Effector CD8-positive, alpha-beta T cell (primary cell): ENCODE measurements around the gene ATP5F1E.
"Not testable (repeated sequence)": the region's sequence is repeated elsewhere in the genome, so short reads cannot be mapped to it uniquely, and the experiment has no call there.

Source experiments
- DNase-seq: peaks from one replicate; lab custom pipeline; 2025; lab: John Stamatoyannopoulos, UW

ATP5F1E gene

GRCh38 chr20:59042796-59043631, 10.9 kb upstream of the ATP5F1E start:
- peak; percentile 91 for DNase-seq

- DNase-seq = no peak
Measured at GRCh38 chr20:59042151-59042795, 10.1 kb upstream of the ATP5F1E start, which contains the start of gene PRELID3B. Gene PRELID3B (minus strand): TSS chr20:59042786. CDS start chr20:59042730, 56 bp downstream.

GRCh38 chr20:59041487-59041886, 9.4 kb upstream of the ATP5F1E start:
- not testable (repeated sequence) for DNase-seq

DNA sequence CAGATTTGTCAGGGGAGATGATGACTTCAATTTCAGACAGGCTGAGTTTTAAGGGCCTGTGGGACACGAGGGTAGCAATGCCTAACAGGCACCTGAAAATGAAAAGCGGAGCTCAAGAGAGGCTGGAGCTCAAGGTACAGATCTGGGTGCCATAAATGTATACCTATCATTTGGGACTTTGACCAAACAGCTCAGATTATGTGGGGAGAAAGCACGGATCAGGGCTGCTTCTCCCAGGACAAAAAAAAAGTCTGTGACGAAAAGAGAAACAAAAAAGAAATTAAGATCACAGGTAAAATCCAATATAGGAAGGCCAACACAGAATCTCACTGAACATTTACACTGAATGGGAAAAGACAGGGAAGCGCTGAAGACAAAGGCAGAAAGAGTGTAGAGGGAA, 8.5 kb upstream of the ATP5F1E start:
- no peak for DNase-seq

DNA sequence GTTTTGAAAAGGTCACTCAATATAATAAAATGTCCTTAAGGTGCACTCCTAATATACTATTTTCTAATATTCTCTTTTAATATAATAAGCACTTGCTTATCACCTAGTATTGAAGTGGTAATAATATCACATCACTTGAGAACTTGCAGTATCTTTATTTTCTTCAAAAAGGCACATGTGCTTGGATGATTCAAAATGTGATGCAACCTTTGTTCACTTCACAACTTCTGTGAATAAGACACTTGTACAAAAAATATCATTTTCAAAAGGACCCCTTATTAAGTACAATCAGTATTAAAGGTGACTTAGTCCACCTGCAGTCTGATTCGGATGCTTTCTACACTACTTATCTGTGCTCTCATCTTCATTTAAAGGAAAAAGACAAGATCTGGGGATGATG, 7.1 kb upstream of the ATP5F1E start:
- no peak for DNase-seq

DNA sequence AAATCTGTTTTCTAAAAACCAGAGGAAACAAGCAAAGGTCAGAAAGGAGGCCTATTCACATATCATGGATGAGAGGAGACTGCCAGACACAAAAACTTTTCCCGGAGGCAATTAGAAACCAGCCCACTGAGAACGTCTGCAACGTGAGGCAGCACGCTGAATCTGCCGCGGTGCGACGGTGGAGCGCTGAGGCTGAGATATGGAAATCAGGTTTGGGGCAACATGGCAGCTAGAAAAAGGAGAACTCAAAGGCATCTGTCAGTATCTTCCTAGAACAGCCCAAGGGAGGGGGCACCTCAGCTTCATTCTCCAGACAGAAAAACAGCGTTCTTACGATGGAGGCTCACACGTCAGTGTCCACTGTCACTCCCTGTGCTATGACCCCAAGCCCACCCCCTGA, 5.3 kb upstream of the ATP5F1E start:
- no peak for DNase-seq

GRCh38 chr20:59035381-59035780, 3.2 kb upstream of the ATP5F1E start:
- no peak for DNase-seq

DNA sequence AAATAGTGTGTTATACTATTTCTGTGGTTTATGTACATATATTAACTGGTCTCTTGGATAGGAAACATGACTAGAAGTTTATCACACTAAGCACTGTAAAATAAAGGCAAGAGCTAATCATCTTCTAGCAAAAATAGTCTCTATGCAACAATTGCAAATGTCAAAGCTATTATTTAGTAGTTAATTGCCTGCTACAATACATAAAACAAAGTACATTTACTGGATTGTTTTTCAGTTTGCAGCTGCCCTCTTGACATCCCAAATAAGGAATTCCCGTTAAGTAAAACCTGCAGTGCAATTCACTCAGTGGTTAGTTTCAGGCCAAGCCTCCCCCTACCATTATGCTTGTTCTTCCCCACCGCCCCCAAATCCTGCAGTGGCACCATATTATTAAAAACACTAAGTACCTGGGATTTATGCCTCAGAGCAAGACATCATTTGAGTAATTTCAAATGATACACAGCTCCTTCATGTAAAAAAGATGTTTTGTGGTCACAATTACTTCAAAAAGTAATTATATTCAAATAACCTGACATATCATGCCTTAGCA, 1.6 kb upstream of the ATP5F1E start:
- DNase-seq = no peak

DNA sequence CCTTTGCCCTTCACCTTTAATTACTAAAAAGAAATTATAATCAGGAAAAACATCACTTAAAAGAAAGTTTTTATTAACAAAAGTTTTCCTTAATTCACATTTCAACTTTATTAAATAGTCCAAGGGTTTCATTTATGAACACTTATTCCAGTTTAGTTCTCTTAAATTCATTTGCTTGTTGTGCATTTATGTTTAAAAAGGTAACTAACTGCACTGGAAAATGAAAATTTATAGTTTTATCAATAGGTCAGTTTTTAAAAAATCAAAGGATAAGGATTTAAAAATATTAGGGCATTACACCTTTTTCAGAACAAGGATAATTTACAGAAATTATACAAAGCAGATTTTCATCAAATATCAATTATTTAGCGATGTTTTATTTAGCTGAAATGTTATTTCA, 958 bp upstream of the ATP5F1E start:
- DNase-seq = no peak

GRCh38 chr20:59032713-59033059, 551 bp upstream of the ATP5F1E start:
- DNase-seq = no peak

DNA sequence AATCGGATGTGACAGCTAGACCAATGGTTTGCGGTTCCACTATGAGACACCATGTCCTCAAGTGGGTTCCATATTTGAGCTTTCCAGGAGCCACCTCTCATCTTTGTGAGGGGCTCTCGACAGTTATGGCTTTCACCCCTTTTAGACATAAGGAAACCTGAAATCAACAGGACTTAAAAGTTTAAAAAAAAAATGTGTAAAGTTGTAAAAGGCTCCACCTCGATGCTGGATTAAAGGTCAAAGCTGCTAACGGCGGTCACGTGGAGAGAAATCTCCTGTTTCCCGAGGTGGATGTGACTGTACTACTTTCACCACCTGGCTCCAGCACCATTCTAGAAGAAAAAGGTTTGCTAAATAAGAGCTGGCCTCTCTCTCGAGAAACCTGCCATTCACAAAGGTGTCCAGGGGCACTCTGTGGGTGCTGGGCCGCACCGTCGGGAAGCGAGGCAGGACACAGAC, 542 bp downstream of the ATP5F1E start:
- DNase-seq = no peak

GRCh38 chr20:59030911-59031563, 1.1 kb downstream of the ATP5F1E start:
- DNase-seq = no peak

DNA sequence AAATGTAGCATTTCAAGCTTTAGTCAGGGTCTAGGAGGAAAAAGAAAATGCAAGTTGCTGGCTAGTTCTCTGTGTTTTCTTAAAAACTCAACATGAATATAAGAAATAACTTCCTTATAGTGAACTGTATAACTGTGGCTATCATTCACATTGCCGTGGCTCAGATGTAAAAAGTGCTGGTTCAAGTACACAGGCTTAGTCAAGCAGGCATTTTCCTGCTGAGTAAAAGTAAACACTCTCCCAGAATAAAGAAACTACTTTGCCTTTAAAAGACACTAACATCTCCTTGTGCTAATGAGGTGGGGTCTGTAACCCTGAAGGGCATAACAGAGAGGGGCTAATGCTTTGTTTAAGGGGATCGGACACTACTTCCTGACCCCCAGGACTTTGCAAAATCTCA, 3.3 kb downstream of the ATP5F1E start:
- DNase-seq = no peak

GRCh38 chr20:59027741-59028320, 4.3 kb downstream of the ATP5F1E start:
- DNase-seq = no peak

DNA sequence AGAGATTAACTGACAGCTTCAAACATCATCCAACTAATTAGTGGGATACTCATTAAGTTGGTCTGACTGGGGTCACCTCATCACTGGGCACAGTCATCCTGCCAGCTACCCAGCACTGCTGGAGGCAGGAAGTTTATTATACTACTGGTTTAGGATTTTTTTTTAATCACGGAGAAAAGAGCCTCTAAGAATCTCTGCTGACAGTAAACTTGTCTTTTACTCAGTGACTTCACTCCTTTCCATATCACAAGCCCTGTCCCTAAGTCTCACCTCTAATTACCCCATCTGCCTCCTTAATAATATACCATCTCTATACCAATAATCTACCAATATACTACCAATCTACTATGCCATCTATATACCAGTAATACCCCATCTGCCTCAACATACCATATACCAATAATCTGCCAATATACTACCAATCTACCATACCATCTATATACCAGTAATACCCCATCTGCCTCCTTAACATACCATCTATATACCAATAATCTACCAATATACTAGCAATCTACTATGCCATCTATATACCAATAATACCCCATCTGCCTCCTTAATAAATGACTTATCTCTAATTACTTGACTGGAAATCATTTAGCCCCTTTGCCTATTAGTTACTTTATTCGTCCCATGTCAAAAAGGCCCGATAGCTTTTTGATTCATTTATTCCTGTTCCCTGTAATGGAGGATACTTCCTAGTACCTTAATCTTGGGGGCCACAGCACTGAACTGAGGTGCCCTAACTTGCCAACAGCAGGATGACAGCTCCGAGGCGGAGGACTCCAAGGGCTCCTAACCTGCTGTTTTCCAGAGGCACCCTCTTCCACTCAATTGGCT, 5.0 kb downstream of the ATP5F1E start:
- no peak for DNase-seq

DNA sequence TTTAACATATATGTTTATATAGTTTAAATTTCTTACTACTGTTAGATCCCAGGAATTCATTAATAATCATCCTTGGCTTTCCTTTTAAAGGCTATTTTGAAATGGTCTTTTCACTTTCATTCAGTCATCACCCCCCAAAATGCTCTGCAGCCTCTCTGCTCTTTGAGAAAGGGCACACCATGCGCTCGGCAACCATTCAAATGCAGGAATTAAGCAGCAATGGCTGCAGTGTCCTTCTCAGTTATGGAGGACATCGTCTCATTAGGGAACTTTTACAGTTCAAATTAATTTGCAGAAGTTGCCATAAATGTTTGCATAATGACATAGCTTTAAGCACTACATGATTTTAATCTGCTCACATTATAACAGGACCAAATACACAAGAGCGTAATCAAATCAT, 6.6 kb downstream of the ATP5F1E start:
- no peak for DNase-seq

DNA sequence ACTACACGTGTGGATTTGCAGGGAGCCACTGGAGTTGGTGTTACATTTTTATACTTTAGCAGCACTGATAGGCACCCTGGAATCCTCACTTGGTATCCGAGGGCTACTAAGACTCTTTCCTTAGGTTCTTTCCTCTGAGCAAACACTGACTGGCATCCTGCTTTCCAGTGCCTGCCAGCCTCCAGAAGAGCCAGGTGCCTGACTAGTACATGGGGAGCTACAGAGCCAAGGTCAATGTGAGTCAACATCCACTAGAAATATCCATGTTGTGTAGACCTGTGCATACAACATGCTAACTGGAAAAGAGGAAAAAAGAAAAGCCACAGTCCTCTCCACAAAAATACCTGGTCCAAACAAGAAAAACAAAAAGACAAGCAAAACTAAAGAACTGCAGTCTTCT, 7.0 kb downstream of the ATP5F1E start:
- DNase-seq = no peak

- DNase-seq = no peak
Measured at GRCh38 chr20:59024111-59024530, 8.0 kb downstream of the ATP5F1E start.

- DNase-seq = no peak
Measured at GRCh38 chr20:59023616-59024015, 8.5 kb downstream of the ATP5F1E start.

DNA sequence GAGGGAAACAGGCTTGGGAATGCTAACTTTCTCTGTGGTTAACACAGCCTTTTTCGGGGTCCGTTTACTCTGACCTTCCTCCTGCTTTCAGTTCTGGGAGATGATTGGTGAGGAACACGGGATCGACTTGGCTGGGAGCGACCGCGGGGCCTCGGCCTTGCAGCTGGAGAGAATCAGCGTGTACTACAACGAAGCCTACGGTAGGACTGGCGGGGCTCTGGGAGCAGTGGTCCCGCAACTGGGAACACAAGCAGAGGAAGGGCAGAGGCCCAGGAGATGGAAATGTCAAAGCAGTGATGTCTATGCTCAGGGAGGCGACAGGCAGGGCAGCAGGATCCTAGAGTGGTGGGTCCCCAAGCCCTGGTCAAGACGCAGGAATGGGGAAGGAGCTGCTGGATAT, 9.4 kb downstream of the ATP5F1E start:
- no peak for DNase-seq

GRCh38 chr20:59020938-59021551, 11.1 kb downstream of the ATP5F1E start:
- DNase-seq = no peak
